ENCODE measurements around the gene WWOX.

WWOX gene

DNA sequence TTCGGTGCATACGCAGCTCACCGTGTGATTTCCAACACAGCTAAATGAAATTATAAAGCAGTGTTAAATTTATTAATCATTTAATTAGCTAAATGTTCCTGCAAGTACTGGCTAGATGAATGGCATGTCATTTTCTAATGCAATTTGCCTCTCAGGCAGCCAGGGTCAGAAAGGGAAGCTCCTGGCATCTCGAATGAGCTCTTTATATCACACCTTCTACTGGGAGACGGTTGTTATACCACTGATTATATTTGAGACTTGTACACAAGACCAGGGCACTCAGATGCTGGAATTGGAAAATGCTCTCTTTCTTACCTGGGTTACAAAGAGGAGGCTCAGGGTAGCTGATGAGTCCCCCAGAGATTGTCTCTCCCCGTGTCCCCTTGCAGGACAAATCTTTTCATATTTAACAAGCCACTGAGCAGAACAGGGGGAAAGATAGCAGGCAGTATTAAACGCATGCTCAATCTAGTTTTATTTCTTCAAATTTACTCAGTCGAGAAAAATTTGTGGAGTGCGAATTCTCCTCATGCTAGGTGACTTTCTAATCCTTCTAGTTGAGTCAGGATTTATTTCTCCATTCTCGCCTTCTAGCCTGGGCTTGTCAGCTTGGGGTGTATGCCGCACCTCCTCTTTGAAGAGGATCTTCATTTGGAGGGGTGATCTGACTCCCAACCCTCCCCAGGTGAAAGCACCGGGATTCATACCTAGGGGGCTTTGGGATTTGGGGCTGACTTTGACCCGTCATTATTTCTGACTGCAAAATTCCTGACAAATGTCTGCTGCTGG is 1060.0 kb downstream of the WWOX start:
- Histone ChIP-seq H3K4me3 (ENCODE audit: low read depth in 1 of 2, low read length in 1 of 2) (no peak overlapping the region), H3K36me3 (no peaks in the 10 kb centered on the region), H3K27ac (no peak overlapping the region), H3K9me3 (no peaks in the 10 kb centered on the region), H3K4me1 (ENCODE audit: control insufficient read depth in 1 of 2, insufficient read depth in 1 of 2, low read depth in 1 of 2, low read length in 1 of 2) (peaks cover 0 to 9% of the 10 kb centered on the region in 2 experiments), H3K27me3 (no peaks in the 10 kb centered on the region)
- TF ChIP-seq, protein P1, sequence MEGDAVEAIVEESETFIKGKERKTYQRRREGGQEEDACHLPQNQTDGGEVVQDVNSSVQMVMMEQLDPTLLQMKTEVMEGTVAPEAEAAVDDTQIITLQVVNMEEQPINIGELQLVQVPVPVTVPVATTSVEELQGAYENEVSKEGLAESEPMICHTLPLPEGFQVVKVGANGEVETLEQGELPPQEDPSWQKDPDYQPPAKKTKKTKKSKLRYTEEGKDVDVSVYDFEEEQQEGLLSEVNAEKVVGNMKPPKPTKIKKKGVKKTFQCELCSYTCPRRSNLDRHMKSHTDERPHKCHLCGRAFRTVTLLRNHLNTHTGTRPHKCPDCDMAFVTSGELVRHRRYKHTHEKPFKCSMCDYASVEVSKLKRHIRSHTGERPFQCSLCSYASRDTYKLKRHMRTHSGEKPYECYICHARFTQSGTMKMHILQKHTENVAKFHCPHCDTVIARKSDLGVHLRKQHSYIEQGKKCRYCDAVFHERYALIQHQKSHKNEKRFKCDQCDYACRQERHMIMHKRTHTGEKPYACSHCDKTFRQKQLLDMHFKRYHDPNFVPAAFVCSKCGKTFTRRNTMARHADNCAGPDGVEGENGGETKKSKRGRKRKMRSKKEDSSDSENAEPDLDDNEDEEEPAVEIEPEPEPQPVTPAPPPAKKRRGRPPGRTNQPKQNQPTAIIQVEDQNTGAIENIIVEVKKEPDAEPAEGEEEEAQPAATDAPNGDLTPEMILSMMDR (IDR thresholded peaks at IDR 0.05) = no peak

DNA sequence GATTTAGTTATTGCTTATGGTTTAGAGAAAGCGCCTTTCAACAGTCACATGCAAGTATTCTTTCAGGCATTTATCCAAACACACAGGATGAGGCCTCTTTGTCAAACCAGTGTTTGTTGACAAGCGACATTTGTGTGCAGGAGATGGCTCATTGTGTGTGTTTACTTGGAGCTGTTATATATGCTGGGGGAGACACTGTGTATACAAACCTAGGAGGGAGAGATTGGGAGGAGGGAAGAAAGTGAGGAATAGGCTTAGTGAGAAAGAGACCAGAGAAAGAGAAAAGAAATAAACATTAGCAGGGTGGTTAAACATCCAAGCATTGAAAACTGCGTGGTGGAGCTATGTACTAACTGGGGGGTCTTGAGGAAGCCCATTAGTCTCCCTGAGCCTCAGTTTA is 1063.5 kb downstream of the WWOX start:
- no peak overlapping the region for H3K27ac ChIP-seq
- H3K36me3 ChIP-seq = no peaks in the 10 kb centered on the region
- H3K4me3 ChIP-seq (ENCODE audit: low read depth in 1 of 2, low read length in 1 of 2) = no peak overlapping the region
- H3K4me1 ChIP-seq (ENCODE audit: control insufficient read depth in 1 of 2, insufficient read depth in 1 of 2, low read depth in 1 of 2, low read length in 1 of 2) = peaks cover 0 to 9% of the 10 kb centered on the region in 2 experiments
- H3K27me3 ChIP-seq = no peaks in the 10 kb centered on the region
- no peaks in the 10 kb centered on the region for H3K9me3 ChIP-seq
- TF ChIP-seq, protein P1 (IDR thresholded peaks at IDR 0.05) = no peak

DNA sequence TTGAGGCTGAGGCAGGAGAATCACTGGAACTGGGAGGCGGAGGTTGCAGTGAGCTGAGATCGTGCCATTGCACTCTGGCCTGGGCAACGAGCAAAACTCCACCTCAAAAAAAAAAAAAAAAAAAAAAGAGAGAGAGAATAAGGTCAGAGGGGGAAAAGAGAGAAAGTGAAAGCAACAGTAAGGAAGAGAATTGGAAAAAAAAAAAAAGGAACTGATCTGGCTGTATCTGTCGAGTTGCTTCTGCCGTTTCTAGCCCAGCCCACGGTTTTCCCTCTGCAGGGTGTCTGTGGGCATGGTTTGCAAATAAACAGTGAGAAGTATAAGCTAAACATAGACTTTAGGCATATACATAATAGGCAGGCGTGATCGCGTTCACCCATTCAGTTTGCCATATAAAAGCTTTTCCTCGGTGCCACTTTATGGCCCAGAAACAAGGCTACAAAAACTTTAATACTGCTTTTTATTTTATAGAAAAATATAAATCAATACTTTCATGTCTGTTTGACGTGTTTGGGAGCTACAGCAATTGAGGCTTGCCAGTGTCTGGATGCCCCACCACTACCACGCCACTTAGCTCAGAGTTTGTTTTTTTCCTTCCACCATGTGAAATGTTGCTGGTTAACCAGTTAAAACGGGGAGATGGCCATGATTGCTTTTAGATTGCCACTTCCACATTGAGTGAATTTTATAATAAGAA is 1064.4 kb downstream of the WWOX start:
- Histone ChIP-seq H3K36me3 (no peaks in the 10 kb centered on the region), H3K9me3 (no peaks in the 10 kb centered on the region), H3K4me1 (ENCODE audit: control insufficient read depth in 1 of 2, insufficient read depth in 1 of 2, low read depth in 1 of 2, low read length in 1 of 2) (peaks cover 0 to 9% of the 10 kb centered on the region in 2 experiments), H3K27ac (no peak overlapping the region), H3K4me3 (ENCODE audit: low read depth in 1 of 2, low read length in 1 of 2) (peak overlapping the region in 1 of 2 experiments; percentile 26), H3K27me3 (no peaks in the 10 kb centered on the region)
- TF ChIP-seq, protein P1 (IDR thresholded peaks at IDR 0.05) = no peak

DNA sequence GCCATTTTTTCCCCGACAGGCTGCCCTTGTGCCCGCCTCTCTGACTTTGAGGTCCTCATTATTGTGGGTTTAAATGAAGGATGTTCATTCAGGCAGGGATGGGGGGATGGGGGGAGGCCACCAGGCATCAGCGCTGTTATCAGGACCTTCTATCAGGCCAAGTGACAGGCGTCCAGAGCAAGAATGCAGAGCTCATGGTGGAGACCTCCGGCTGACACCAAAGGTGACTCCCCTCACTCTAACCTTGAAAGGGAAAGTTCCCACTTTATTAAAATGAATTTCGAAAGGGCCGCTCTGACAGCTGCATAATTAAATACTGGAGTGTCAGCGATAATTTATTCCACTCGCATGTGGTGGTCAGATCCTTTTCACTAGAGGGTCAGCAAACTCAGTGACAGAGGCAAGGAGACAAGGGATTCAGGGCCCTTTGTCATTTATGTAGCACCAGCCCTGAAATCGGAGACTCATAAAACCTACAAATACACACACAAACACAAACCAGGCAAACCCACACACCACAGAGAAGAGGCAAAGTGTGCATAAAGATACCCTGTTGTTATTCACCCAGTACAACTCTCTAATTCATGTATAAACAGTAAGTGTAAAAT is 1065.0 kb downstream of the WWOX start:
- no peaks in the 10 kb centered on the region for H3K9me3 ChIP-seq
- H3K36me3 ChIP-seq = no peaks in the 10 kb centered on the region
- no peaks in the 10 kb centered on the region for H3K27me3 ChIP-seq
- peaks cover 0 to 9% of the 10 kb centered on the region in 2 experiments for H3K4me1 ChIP-seq (ENCODE audit: control insufficient read depth in 1 of 2, insufficient read depth in 1 of 2, low read depth in 1 of 2, low read length in 1 of 2)
- no peak overlapping the region for H3K27ac ChIP-seq
- H3K4me3 ChIP-seq (ENCODE audit: low read depth in 1 of 2, low read length in 1 of 2) = no peak overlapping the region
- TF ChIP-seq, protein P1 (IDR thresholded peaks at IDR 0.05) = no peak

- no peaks in the 10 kb centered on the region for H3K36me3 ChIP-seq
- TF ChIP-seq, protein P1 (IDR thresholded peaks at IDR 0.05) = no peak
- no peaks in the 10 kb centered on the region for H3K27me3 ChIP-seq
- H3K27ac ChIP-seq = no peak overlapping the region
- H3K4me3 ChIP-seq (ENCODE audit: low read depth in 1 of 2, low read length in 1 of 2) = no peak overlapping the region
- no peaks in the 10 kb centered on the region for H3K9me3 ChIP-seq
- H3K4me1 ChIP-seq (ENCODE audit: control insufficient read depth in 1 of 2, insufficient read depth in 1 of 2, low read depth in 1 of 2, low read length in 1 of 2) = peaks cover 0 to 9% of the 10 kb centered on the region in 2 experiments
Measured at GRCh38 chr16:79165079-79165478, 1065.6 kb downstream of the WWOX start.
